ENCODE measurements around the gene DENND5B.
"Not testable (repeated sequence)": the region's sequence is repeated elsewhere in the genome, so short reads cannot be mapped to it uniquely, and the experiment has no call there.

Gene DENND5B

GRCh38 chr12:31501014-31501413 is 89.9 kb downstream of the DENND5B start:
- DNase-seq, result not testable (repeated sequence)

GRCh38 chr12:31499567-31499966 is 91.4 kb downstream of the DENND5B start:
- DNase-seq, result no peak

GRCh38 chr12:31498424-31498823 is 92.5 kb downstream of the DENND5B start:
- no peak for DNase-seq

- DNase-seq, result no peak
Observed at GRCh38 chr12:31496257-31496656, 94.7 kb downstream of the DENND5B start.

- DNase-seq, result no peak
Observed at GRCh38 chr12:31494455-31494854, 96.5 kb downstream of the DENND5B start.

GRCh38 chr12:31492599-31493196 is 98.2 kb downstream of the DENND5B start:
- no peak for DNase-seq

GRCh38 chr12:31491841-31492598 is 98.9 kb downstream of the DENND5B start:
- no peak for DNase-seq

GRCh38 chr12:31491241-31491794 is 99.6 kb downstream of the DENND5B start:
- DNase-seq, result no peak

GRCh38 chr12:31488737-31489338 is 102.1 kb downstream of the DENND5B start:
- no peak for DNase-seq

- no peak for DNase-seq
Observed at GRCh38 chr12:31485571-31485970, 105.4 kb downstream of the DENND5B start.

- DNase-seq, result no peak
Observed at GRCh38 chr12:31482816-31483215, 108.1 kb downstream of the DENND5B start.

- no peak for DNase-seq
Observed at GRCh38 chr12:31481415-31481814, 109.5 kb downstream of the DENND5B start.

- no peak for DNase-seq
Observed at GRCh38 chr12:31479516-31480210, 111.3 kb downstream of the DENND5B start.

GRCh38 chr12:31478898-31479297 is 112.0 kb downstream of the DENND5B start:
- DNase-seq, result no peak

GRCh38 chr12:31478425-31478824 is 112.5 kb downstream of the DENND5B start:
- no peak for DNase-seq

- DNase-seq, result no peak
Observed at GRCh38 chr12:31477687-31478086, 113.2 kb downstream of the DENND5B start.

- no peak for DNase-seq
Observed at GRCh38 chr12:31476437-31476836, 114.5 kb downstream of the DENND5B start.

- not testable (repeated sequence) for DNase-seq
Observed at GRCh38 chr12:31475610-31476009, 115.3 kb downstream of the DENND5B start.

- DNase-seq, result no peak
Observed at GRCh38 chr12:31474751-31475150, 116.2 kb downstream of the DENND5B start.

- no peak for DNase-seq
Observed at GRCh38 chr12:31471823-31472222, 119.1 kb downstream of the DENND5B start.

GRCh38 chr12:31471051-31471450 is 119.9 kb downstream of the DENND5B start:
- DNase-seq, result no peak

- no peak for DNase-seq
Observed at GRCh38 chr12:31470459-31470858, 120.5 kb downstream of the DENND5B start.

- DNase-seq, result no peak
Observed at GRCh38 chr12:31466768-31467167, 124.2 kb downstream of the DENND5B start.

Data from stimulated activated CD8-positive, alpha-beta memory T cell treated with anti-CD3 and anti-CD28 coated beads, Interleukin-4, amount 100 ng/mL, for 48 hours (primary cell).